Stomach (tissue), 4 donors: ENCODE measurements around the gene FBXL17.

Source experiments
- CTCF ChIP-seq, 7 experiments: fragments of 450-650 bp in 4 of 7; fragments of 200-600 bp in 3 of 7; sonication (generic) in 3 of 7; IDR thresholded peaks; one replicate each; pipeline ENCODE4 v1.5.1; 2016 to 2019; ENCODE audit warnings: antibody characterized with exemption in 7 of 7, control low read depth in 2 of 7, mild to moderate bottlenecking in 1 of 7
- POLR2A ChIP-seq, 4 donors: fragments of 450-650 bp; IDR thresholded peaks; one replicate each; pipeline ENCODE4 v1.6.1; 2016; ENCODE audit warnings: antibody characterized with exemption in 4 of 4, control low read depth in 2 of 4, mild to moderate bottlenecking in 1 of 4, moderate library complexity in 1 of 4

GRCh38 chr5:107977550-107978071, 404.3 kb downstream of the FBXL17 start:
- TF ChIP-seq POLR2A (IDR thresholded peaks at IDR 0.05) (no peak), CTCF (IDR thresholded peaks at IDR 0.05) (no peak)
